HFF-Myc (cell line): ENCODE measurements around the gene PPP3R1.

Experiments used
- DNase-seq: peaks from one replicate; pipeline ENCODE4 v3.0.0-alpha.2; 2011; ENCODE audit warnings: low read depth; ENCODE audit errors: extremely low read depth
- H3K4me3 ChIP-seq: replicated peaks from 2 replicates; pipeline ENCODE4 v1.5.1; 2011; ENCODE audit warnings: low read depth, mild to moderate bottlenecking, control low read depth, low read length
- CTCF ChIP-seq: IDR thresholded peaks from 2 replicates; pipeline ENCODE4 v1.5.1; 2012; ENCODE audit warnings: mild to moderate bottlenecking, low read depth, low read length, control low read depth; ENCODE audit errors: missing control alignments

PPP3R1 gene

GRCh38 chr2:68152681-68153347, 99.5 kb downstream of the PPP3R1 start:
- no peak for TF ChIP-seq CTCF
- no peak for DNase-seq
- no peak overlapping the region for H3K4me3 ChIP-seq

GRCh38 chr2:68151037-68151436, 101.3 kb downstream of the PPP3R1 start:
- no peak for DNase-seq
- H3K4me3 ChIP-seq: no peak overlapping the region
- no peak for TF ChIP-seq CTCF

GRCh38 chr2:68141875-68142274, 110.5 kb downstream of the PPP3R1 start:
- H3K4me3 ChIP-seq: no peak overlapping the region
- DNase-seq: no peak
- no peak for TF ChIP-seq CTCF

- no peak for DNase-seq
- TF ChIP-seq CTCF: no peak
- no peak overlapping the region for H3K4me3 ChIP-seq
Measured at GRCh38 chr2:68135448-68136320, 116.6 kb downstream of the PPP3R1 start.

- no peak for DNase-seq
- no peak for TF ChIP-seq CTCF
- H3K4me3 ChIP-seq: no peak overlapping the region
Measured at GRCh38 chr2:68134554-68134953, 117.8 kb downstream of the PPP3R1 start.

- DNase-seq: no peak
- H3K4me3 ChIP-seq: no peak overlapping the region
- TF ChIP-seq CTCF: no peak
Measured at GRCh38 chr2:68134120-68134519, 118.2 kb downstream of the PPP3R1 start.
